ENCODE data around the gene TRAFD1. TPM values are rescaled to one million over a fixed set of nuclear protein-coding genes. Genes with fewer than 3 reads are reported as not detected.
"Not testable (repeated sequence)": the region's sequence is repeated elsewhere in the genome, so short reads cannot be mapped to it uniquely, and the experiment has no call there.

The TRAFD1 gene
- total RNA-seq, 1 donor from 2014 or later = 30.8 TPM

DNA sequence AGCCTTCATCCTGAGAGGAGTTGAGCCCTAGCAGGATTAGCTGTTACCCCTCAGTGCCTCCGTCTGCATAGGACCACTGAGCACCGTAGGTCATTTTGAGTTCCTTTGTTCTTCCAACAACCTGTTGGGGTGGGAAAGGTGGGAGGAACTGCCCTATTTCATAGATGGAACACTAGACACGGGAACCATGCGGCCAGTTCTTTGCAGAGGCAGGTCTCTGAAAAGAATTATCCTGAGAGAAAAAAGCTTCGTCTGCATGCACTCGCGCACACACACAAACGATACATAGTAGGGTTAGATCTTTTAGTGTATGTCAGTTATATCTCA, 28.5 kb downstream of the TRAFD1 start:
- H3K4me3 ChIP-seq (ENCODE audit: low read length in 3 of 3) = no peak overlapping the region
- no peaks in the 10 kb centered on the region for H3K9me3 ChIP-seq (ENCODE audit: control insufficient read depth in 3 of 3, low read length in 3 of 3)
- no peak overlapping the region for H3K27ac ChIP-seq (ENCODE audit: low read depth, low read length)
- no peak overlapping the region for H3K9ac ChIP-seq (ENCODE audit: low read depth in 1 of 3, low read length in 3 of 3)
- H3K36me3 ChIP-seq (ENCODE audit: control insufficient read depth in 3 of 3, insufficient read depth in 3 of 3, low read length in 3 of 3) = peaks cover 38 to 54% (median 41%) of the 10 kb centered on the region in 3 donors
- no peaks in the 10 kb centered on the region for H3K4me1 ChIP-seq (ENCODE audit: control insufficient read depth in 3 of 3, insufficient read depth in 3 of 3, low read length in 3 of 3)
- H3K27me3 ChIP-seq (ENCODE audit: control insufficient read depth in 3 of 3, insufficient read depth in 3 of 3, low read length in 3 of 3) = no peaks in the 10 kb centered on the region

DNA sequence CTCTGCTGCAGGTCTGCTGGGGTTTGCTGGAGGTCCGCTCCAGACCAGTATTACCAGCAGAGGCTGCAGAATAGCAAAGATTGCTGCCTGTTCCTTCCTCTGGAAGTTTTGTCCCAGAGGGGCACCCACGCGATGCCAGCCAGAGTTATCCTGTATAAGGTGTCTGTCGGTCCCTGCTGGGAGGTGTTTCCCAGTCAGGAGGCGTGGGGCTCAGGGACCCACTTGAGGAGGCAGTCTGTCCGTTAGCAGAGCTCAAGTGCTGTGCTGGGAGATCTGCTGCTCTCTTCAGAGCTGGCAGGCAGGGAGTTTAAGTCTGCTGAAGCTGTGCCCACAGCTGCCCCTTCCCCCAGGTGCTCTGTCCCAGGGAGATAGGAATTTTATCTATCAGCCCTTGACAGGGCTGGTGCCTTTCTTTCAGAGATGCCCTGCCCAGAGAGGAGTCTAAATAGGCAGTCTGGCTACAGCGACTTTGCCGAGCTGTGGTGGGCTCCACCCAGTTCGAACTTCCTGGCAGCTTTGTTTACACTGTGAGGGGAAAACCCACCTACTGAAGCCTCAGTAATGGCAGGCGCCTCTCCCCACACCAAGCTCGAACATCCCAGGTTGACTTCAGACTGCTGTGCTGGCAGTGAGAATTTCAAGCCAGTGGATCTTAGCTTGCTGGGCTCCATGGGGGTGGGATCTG, 33.2 kb downstream of the TRAFD1 start:
- H3K27me3 ChIP-seq (ENCODE audit: control insufficient read depth in 3 of 3, insufficient read depth in 3 of 3, low read length in 3 of 3); H3K27ac ChIP-seq (ENCODE audit: low read depth, low read length); H3K4me3 ChIP-seq (ENCODE audit: low read length in 3 of 3); H3K9me3 ChIP-seq (ENCODE audit: control insufficient read depth in 3 of 3, low read length in 3 of 3); H3K9ac ChIP-seq (ENCODE audit: low read depth in 1 of 3, low read length in 3 of 3); H3K4me1 ChIP-seq (ENCODE audit: control insufficient read depth in 3 of 3, insufficient read depth in 3 of 3, low read length in 3 of 3): not testable (repeated sequence)
- H3K36me3 ChIP-seq (ENCODE audit: control insufficient read depth in 3 of 3, insufficient read depth in 3 of 3, low read length in 3 of 3) = peaks cover 37 to 57% (median 48%) of the 10 kb centered on the region in 3 donors

DNA sequence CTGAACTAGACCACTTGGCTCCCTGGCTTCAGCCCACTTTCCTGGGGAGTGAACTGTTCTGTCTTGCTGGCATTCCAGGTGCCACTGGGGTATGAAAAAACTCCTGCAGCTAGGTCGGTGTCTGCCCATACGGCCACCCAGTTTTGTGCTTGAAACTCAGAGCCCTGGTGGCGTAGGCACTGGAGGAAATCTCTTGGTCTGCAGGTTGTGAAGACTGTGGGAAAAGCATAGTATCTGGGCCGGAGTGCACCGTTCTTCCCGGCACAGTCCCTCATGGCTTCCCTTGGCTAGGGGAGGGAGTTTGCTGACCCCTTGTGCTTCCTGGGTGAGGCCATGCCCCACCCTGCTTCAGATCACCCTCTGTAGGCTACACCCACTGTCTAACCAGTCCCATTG, 33.8 kb downstream of the TRAFD1 start:
- H3K36me3 ChIP-seq (ENCODE audit: control insufficient read depth in 3 of 3, insufficient read depth in 3 of 3, low read length in 3 of 3) = peaks cover 40 to 57% (median 52%) of the 10 kb centered on the region in 3 donors

DNA sequence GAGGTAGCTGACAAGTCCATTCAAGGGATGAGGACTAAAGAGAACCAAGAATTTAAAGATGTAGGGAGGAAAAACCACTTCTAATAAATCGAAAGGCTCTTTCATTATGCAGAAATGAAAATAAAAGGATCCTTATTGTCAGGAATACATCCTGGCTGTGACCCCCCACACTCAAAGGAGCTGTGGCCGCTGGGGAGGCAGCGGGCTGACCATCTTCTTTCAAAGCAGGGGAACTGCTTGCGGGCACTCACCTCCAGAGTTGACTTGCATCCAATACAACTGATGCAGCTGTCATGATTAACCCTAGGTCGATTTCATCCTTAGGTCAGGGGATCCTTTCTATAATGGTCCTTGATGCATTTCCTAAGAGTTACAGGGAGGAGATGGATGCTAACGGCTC, 35.3 kb downstream of the TRAFD1 start:
- no peaks in the 10 kb centered on the region for H3K27me3 ChIP-seq (ENCODE audit: control insufficient read depth in 3 of 3, insufficient read depth in 3 of 3, low read length in 3 of 3)
- H3K9me3 ChIP-seq (ENCODE audit: control insufficient read depth in 3 of 3, low read length in 3 of 3) = peaks cover 0 to 2% (median 0%) of the 10 kb centered on the region in 3 donors
- H3K4me1 ChIP-seq (ENCODE audit: control insufficient read depth in 3 of 3, insufficient read depth in 3 of 3, low read length in 3 of 3) = no peaks in the 10 kb centered on the region
- H3K9ac ChIP-seq (ENCODE audit: low read depth in 1 of 3, low read length in 3 of 3) = no peak overlapping the region
- peaks cover 41 to 58% (median 55%) of the 10 kb centered on the region in 3 donors for H3K36me3 ChIP-seq (ENCODE audit: control insufficient read depth in 3 of 3, insufficient read depth in 3 of 3, low read length in 3 of 3)
- H3K4me3 ChIP-seq (ENCODE audit: low read length in 3 of 3) = no peak overlapping the region
- no peak overlapping the region for H3K27ac ChIP-seq (ENCODE audit: low read depth, low read length)

More for the DNA sequence above, 33.8 kb downstream of the TRAFD1 start:
- Histone ChIP-seq H3K4me1 (ENCODE audit: control insufficient read depth in 3 of 3, insufficient read depth in 3 of 3, low read length in 3 of 3) (no peaks in the 10 kb centered on the region), H3K27ac (ENCODE audit: low read depth, low read length) (no peak overlapping the region), H3K9ac (ENCODE audit: low read depth in 1 of 3, low read length in 3 of 3) (no peak overlapping the region), H3K27me3 (ENCODE audit: control insufficient read depth in 3 of 3, insufficient read depth in 3 of 3, low read length in 3 of 3) (no peaks in the 10 kb centered on the region), H3K4me3 (ENCODE audit: low read length in 3 of 3) (no peak overlapping the region), H3K9me3 (ENCODE audit: control insufficient read depth in 3 of 3, low read length in 3 of 3) (peaks cover 0 to 2% (median 0%) of the 10 kb centered on the region in 3 donors)

DNA sequence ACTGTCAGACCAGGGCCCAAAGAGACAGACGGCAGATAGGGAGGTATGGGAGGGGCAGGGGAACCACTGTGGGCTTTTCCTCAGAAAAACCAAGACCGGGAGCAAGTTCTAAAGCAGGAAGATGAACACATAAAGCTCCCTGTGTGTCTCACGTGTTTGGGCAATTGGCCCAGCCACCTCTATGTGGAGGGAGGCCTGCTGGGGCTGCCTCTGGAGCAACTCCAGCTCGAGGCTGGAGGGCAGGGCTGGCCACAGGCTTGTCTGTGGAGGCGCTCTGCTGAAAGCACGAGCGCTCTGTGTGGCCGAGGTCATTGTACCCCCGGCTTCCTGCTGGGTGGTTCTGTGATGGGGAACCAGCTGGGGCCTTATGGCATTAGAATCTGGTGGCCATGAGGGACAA, 36.4 kb downstream of the TRAFD1 start:
- Histone ChIP-seq H3K27ac (ENCODE audit: low read depth, low read length) (no peak overlapping the region), H3K36me3 (ENCODE audit: control insufficient read depth in 3 of 3, insufficient read depth in 3 of 3, low read length in 3 of 3) (peaks cover 45 to 64% (median 62%) of the 10 kb centered on the region in 3 donors), H3K27me3 (ENCODE audit: control insufficient read depth in 3 of 3, insufficient read depth in 3 of 3, low read length in 3 of 3) (no peaks in the 10 kb centered on the region), H3K9ac (ENCODE audit: low read depth in 1 of 3, low read length in 3 of 3) (no peak overlapping the region), H3K4me1 (ENCODE audit: control insufficient read depth in 3 of 3, insufficient read depth in 3 of 3, low read length in 3 of 3) (no peaks in the 10 kb centered on the region), H3K9me3 (ENCODE audit: control insufficient read depth in 3 of 3, low read length in 3 of 3) (peaks cover 0 to 2% (median 0%) of the 10 kb centered on the region in 3 donors), H3K4me3 (ENCODE audit: low read length in 3 of 3) (no peak overlapping the region)

DNA sequence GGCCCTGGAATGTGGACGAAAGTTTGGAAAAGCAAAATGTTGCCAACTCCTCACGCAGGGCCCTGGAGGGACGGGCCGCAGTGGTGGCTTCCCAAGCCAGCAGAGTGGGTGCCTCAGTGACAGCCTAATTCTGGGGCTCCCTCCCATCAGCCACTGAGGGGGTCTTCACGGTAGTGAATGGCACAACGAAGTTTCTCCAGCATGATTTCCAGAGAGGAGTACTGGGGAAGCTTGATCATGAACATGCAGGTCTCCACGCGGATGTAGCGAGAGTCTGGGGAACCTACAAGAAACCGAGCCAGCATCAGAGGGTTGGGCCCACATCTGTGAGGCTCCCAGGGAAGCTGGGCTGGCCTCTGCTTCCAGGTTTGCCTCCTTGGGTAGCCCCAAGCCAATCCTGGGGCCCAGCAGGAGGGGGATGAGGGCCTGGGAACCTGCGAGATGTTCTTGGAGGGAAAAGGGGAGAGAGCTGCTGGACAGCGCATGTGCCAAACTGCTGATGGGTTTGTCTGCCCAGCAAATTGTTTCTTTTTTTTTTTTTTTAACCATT, 37.0 kb downstream of the TRAFD1 start:
- H3K27me3 ChIP-seq (ENCODE audit: control insufficient read depth in 3 of 3, insufficient read depth in 3 of 3, low read length in 3 of 3) = no peaks in the 10 kb centered on the region
- no peak overlapping the region for H3K27ac ChIP-seq (ENCODE audit: low read depth, low read length)

DNA sequence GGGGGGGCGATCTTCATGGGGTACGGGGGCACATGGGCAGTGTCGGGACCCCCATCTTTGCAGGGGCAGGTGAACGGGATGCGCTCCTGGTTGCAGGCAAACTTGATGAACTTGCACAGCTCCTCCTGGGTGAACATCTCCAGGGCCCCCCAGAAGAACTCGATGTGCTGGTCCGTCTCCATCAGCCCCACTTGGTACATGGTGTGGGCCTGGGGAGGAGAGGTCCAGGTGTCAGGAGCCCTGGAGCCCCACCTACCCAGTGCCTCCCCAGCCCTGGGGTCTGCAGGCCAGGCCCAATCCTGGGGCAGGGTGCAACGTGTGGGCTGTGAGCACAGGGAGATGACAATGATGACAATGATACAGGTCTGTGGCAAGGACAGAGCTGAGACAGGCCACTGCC, 37.7 kb downstream of the TRAFD1 start:
- H3K9me3 ChIP-seq (ENCODE audit: control insufficient read depth in 3 of 3, low read length in 3 of 3) = peaks cover 0 to 2% (median 0%) of the 10 kb centered on the region in 3 donors
- no peaks in the 10 kb centered on the region for H3K4me1 ChIP-seq (ENCODE audit: control insufficient read depth in 3 of 3, insufficient read depth in 3 of 3, low read length in 3 of 3)
- no peaks in the 10 kb centered on the region for H3K27me3 ChIP-seq (ENCODE audit: control insufficient read depth in 3 of 3, insufficient read depth in 3 of 3, low read length in 3 of 3)
- no peak overlapping the region for H3K27ac ChIP-seq (ENCODE audit: low read depth, low read length)
- no peak overlapping the region for H3K4me3 ChIP-seq (ENCODE audit: low read length in 3 of 3)
- H3K9ac ChIP-seq (ENCODE audit: low read depth in 1 of 3, low read length in 3 of 3) = no peak overlapping the region
- H3K36me3 ChIP-seq (ENCODE audit: control insufficient read depth in 3 of 3, insufficient read depth in 3 of 3, low read length in 3 of 3) = peaks cover 47 to 67% (median 65%) of the 10 kb centered on the region in 3 donors

More for the DNA sequence above, 37.0 kb downstream of the TRAFD1 start:
- H3K9me3 ChIP-seq (ENCODE audit: control insufficient read depth in 3 of 3, low read length in 3 of 3) = peaks cover 0 to 2% (median 0%) of the 10 kb centered on the region in 3 donors
- no peak overlapping the region for H3K9ac ChIP-seq (ENCODE audit: low read depth in 1 of 3, low read length in 3 of 3)
- peaks cover 46 to 68% (median 65%) of the 10 kb centered on the region in 3 donors for H3K36me3 ChIP-seq (ENCODE audit: control insufficient read depth in 3 of 3, insufficient read depth in 3 of 3, low read length in 3 of 3)
- no peak overlapping the region for H3K4me3 ChIP-seq (ENCODE audit: low read length in 3 of 3)
- H3K4me1 ChIP-seq (ENCODE audit: control insufficient read depth in 3 of 3, insufficient read depth in 3 of 3, low read length in 3 of 3) = no peaks in the 10 kb centered on the region

- peaks cover 0 to 2% (median 0%) of the 10 kb centered on the region in 3 donors for H3K9me3 ChIP-seq (ENCODE audit: control insufficient read depth in 3 of 3, low read length in 3 of 3)
- H3K36me3 ChIP-seq (ENCODE audit: control insufficient read depth in 3 of 3, insufficient read depth in 3 of 3, low read length in 3 of 3) = peaks cover 46 to 68% (median 64%) of the 10 kb centered on the region in 3 donors
- no peaks in the 10 kb centered on the region for H3K4me1 ChIP-seq (ENCODE audit: control insufficient read depth in 3 of 3, insufficient read depth in 3 of 3, low read length in 3 of 3)
- H3K9ac ChIP-seq (ENCODE audit: low read depth in 1 of 3, low read length in 3 of 3) = no peak overlapping the region
- H3K4me3 ChIP-seq (ENCODE audit: low read length in 3 of 3) = no peak overlapping the region
- no peak overlapping the region for H3K27ac ChIP-seq (ENCODE audit: low read depth, low read length)
- no peaks in the 10 kb centered on the region for H3K27me3 ChIP-seq (ENCODE audit: control insufficient read depth in 3 of 3, insufficient read depth in 3 of 3, low read length in 3 of 3)
Observed at GRCh38 chr12:112163471-112163991, 38.2 kb downstream of the TRAFD1 start.

DNA sequence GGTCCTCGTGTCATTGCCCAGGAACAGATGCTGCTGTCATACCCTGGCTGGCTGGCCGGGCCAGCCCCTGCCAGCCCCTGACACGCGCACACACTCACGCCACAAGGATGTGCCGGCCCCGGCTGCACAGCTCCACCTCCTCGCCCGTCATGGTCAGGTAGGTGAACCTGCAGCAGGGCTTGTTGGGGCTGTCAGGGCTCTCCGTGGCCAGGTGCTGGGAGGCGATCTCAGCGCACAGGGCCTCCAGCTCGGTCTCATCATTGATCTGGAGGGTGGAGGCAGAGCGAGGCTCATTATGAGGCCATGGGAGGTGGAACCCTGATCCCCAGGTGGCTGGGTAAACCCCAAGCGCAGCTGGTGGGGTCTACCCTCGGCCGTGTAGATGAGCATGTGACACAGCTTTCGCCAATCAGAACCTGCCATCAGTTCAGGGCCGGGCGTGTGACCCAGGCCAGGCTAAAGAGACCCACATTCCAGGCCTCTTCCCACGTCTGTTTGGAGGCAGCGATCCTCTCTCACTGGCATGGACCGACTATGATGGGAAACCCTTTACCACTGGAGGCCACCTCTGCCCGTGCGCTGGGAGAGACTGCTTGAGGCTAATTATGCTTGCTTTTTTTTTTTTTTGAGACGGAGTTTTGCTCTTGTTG, 38.8 kb downstream of the TRAFD1 start:
- Histone ChIP-seq H3K9ac (ENCODE audit: low read depth in 1 of 3, low read length in 3 of 3) (no peak overlapping the region), H3K27ac (ENCODE audit: low read depth, low read length) (no peak overlapping the region), H3K36me3 (ENCODE audit: control insufficient read depth in 3 of 3, insufficient read depth in 3 of 3, low read length in 3 of 3) (peaks cover 43 to 71% (median 65%) of the 10 kb centered on the region in 3 donors), H3K4me3 (ENCODE audit: low read length in 3 of 3) (no peak overlapping the region), H3K4me1 (ENCODE audit: control insufficient read depth in 3 of 3, insufficient read depth in 3 of 3, low read length in 3 of 3) (no peaks in the 10 kb centered on the region), H3K27me3 (ENCODE audit: control insufficient read depth in 3 of 3, insufficient read depth in 3 of 3, low read length in 3 of 3) (no peaks in the 10 kb centered on the region), H3K9me3 (ENCODE audit: control insufficient read depth in 3 of 3, low read length in 3 of 3) (peaks cover 0 to 2% (median 0%) of the 10 kb centered on the region in 3 donors)

DNA sequence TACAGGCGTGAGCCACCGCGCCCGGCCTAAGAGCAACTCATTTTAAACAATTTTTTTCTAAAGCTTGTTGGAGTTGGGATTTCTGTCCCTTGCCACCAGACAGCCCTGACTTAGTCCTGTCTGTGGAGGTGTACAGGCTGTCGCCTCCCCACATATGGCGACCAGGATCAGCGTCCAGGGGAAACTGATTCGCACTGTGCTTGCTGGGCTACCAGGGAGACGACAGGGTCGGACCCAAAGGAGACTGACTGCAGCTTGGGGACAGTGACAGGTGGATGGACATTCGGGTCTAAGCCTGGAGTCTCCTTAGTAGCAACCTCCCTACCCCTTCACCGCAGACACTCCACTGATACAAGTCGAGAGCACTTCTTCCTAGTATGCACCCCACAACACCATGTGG, 40.3 kb downstream of the TRAFD1 start:
- peaks cover 39 to 69% (median 65%) of the 10 kb centered on the region in 3 donors for H3K36me3 ChIP-seq (ENCODE audit: control insufficient read depth in 3 of 3, insufficient read depth in 3 of 3, low read length in 3 of 3)
- no peak overlapping the region for H3K9ac ChIP-seq (ENCODE audit: low read depth in 1 of 3, low read length in 3 of 3)
- no peak overlapping the region for H3K27ac ChIP-seq (ENCODE audit: low read depth, low read length)
- no peak overlapping the region for H3K4me3 ChIP-seq (ENCODE audit: low read length in 3 of 3)
- no peaks in the 10 kb centered on the region for H3K27me3 ChIP-seq (ENCODE audit: control insufficient read depth in 3 of 3, insufficient read depth in 3 of 3, low read length in 3 of 3)
- H3K9me3 ChIP-seq (ENCODE audit: control insufficient read depth in 3 of 3, low read length in 3 of 3) = no peaks in the 10 kb centered on the region
- H3K4me1 ChIP-seq (ENCODE audit: control insufficient read depth in 3 of 3, insufficient read depth in 3 of 3, low read length in 3 of 3) = no peaks in the 10 kb centered on the region

Data from skeletal muscle tissue (tissue), 4 donors.